ENCODE results near the gene SYNGAP1.

The SYNGAP1 gene

DNA sequence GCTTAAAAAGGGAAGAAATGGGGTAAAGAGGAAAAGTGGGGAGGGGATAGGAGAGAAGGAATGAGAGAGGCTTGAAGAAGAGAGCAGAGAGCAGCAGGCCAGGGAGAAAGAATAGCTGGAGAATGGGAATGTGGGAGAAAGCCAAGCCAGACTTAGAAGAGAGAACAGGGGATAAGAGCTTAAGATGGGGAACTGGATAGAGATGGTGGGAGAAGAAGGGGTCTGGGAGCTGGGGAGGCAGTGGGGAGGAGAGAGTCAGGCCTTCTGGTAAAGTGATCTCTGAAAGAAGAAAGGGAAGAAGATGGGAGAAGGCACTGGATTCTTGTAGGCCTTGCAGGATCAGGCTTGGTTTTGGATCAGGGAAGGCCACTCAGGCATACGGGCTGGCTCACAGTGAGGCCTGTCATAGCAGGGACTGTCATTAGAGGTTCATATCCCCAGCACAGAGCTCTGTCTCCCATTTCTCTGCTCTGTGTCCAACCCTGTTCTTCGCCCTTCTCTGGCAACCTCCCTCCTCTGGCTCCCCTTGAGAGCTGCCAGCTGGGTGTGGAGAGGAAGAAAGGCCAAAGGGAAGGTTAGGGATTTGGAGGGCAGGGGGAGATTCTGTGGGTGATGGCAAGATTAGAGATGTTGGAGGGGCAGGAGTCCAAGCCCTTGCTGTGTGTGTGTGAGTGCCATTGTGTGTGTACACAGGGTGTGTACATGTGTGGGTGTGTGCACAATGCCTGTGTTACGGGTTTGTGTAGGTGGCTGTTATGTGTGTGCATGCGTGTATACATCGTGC is 9.3 kb downstream of the SYNGAP1 start:
- TF ChIP-seq ZBTB7A (IDR thresholded peaks at IDR 0.05; ENCODE audit: low read depth) (no peak), TAF1 (IDR thresholded peaks at IDR 0.05; ENCODE audit: low read depth) (no peak), RAD21 (IDR thresholded peaks at IDR 0.05; ENCODE audit: low read depth) (no peak)

DNA sequence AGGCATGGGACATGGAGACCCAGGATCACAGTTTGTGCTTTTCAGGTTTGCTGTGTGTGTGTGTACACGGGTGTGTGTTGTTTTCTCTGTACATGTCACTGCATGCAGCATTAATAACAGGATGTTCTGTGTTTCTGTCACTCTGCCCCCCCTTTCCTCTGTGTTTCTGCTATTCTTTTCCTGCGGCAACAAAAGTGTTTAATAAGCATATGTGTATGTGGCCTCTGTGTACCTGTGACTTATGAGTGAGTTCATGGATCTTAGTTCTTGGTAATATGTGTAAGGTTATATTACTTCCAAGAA is 9.8 kb downstream of the SYNGAP1 start:
- TF ChIP-seq TCF12 (IDR thresholded peaks at IDR 0.05; ENCODE audit: low read depth) (no peak), RAD21 (IDR thresholded peaks at IDR 0.05; ENCODE audit: low read depth) (no peak), YY1 (IDR thresholded peaks at IDR 0.05; ENCODE audit: low read depth) (no peak), NFIC (IDR thresholded peaks at IDR 0.05) (no peak), TAF1 (IDR thresholded peaks at IDR 0.05; ENCODE audit: low read depth) (no peak), EGR1 (IDR thresholded peaks at IDR 0.05) (no peak), ZBTB7A (IDR thresholded peaks at IDR 0.05; ENCODE audit: low read depth) (no peak), TEAD4 (IDR thresholded peaks at IDR 0.05) (no peak), EP300 (IDR thresholded peaks at IDR 0.05; ENCODE audit: borderline replicate concordance) (no peak), CEBPB (IDR thresholded peaks at IDR 0.05) (no peak), CREB1 (IDR thresholded peaks at IDR 0.05; ENCODE audit: low read depth) (no peak)
- TF ChIP-seq, protein P1, sequence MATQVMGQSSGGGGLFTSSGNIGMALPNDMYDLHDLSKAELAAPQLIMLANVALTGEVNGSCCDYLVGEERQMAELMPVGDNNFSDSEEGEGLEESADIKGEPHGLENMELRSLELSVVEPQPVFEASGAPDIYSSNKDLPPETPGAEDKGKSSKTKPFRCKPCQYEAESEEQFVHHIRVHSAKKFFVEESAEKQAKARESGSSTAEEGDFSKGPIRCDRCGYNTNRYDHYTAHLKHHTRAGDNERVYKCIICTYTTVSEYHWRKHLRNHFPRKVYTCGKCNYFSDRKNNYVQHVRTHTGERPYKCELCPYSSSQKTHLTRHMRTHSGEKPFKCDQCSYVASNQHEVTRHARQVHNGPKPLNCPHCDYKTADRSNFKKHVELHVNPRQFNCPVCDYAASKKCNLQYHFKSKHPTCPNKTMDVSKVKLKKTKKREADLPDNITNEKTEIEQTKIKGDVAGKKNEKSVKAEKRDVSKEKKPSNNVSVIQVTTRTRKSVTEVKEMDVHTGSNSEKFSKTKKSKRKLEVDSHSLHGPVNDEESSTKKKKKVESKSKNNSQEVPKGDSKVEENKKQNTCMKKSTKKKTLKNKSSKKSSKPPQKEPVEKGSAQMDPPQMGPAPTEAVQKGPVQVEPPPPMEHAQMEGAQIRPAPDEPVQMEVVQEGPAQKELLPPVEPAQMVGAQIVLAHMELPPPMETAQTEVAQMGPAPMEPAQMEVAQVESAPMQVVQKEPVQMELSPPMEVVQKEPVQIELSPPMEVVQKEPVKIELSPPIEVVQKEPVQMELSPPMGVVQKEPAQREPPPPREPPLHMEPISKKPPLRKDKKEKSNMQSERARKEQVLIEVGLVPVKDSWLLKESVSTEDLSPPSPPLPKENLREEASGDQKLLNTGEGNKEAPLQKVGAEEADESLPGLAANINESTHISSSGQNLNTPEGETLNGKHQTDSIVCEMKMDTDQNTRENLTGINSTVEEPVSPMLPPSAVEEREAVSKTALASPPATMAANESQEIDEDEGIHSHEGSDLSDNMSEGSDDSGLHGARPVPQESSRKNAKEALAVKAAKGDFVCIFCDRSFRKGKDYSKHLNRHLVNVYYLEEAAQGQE (IDR thresholded peaks at IDR 0.05; ENCODE audit: low read depth), result no peak
- TF ChIP-seq, protein P2, sequence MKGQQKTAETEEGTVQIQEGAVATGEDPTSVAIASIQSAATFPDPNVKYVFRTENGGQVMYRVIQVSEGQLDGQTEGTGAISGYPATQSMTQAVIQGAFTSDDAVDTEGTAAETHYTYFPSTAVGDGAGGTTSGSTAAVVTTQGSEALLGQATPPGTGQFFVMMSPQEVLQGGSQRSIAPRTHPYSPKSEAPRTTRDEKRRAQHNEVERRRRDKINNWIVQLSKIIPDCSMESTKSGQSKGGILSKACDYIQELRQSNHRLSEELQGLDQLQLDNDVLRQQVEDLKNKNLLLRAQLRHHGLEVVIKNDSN (IDR thresholded peaks at IDR 0.05), result no peak

DNA sequence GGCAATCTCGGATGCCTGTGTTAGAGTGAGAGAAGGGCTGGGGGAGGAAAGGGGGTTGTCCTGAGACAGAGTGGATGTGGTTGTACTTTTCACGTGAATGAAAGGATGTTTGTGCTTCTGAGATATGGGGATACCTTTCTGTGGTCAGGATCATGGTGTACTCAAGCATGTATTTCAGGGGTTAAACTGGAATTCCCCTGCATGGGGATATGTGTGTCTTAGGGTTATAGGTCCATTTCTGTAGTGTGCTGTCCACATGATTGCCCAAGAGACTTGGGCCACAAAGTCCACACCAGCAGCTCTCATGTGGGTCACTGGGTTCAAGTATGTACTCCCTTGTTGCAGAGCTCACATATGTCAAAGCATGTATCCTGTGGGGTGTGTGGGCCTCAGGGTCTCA is 10.5 kb downstream of the SYNGAP1 start:
- TF ChIP-seq, protein P1 (IDR thresholded peaks at IDR 0.05; ENCODE audit: low read depth), result no peak
- TF ChIP-seq CEBPB (IDR thresholded peaks at IDR 0.05), result no peak
- TF ChIP-seq CREB1 (IDR thresholded peaks at IDR 0.05; ENCODE audit: low read depth), result no peak
- no peak for TF ChIP-seq TCF12 (IDR thresholded peaks at IDR 0.05; ENCODE audit: low read depth)

- TF ChIP-seq CREB1 (IDR thresholded peaks at IDR 0.05; ENCODE audit: low read depth) (no peak), ZBTB7A (IDR thresholded peaks at IDR 0.05; ENCODE audit: low read depth) (0 out of 2 replicates have a peak, but pooled peaks have one; percentile 48), YY1 (IDR thresholded peaks at IDR 0.05; ENCODE audit: low read depth) (peak; percentile 57; the same call in 1 of the 2 replicates), TCF12 (IDR thresholded peaks at IDR 0.05; ENCODE audit: low read depth) (0 out of 2 replicates have a peak, but pooled peaks have one; percentile 9), NFIC (IDR thresholded peaks at IDR 0.05) (no peak), CEBPB (IDR thresholded peaks at IDR 0.05) (no peak), FOXM1 (IDR thresholded peaks at IDR 0.05; ENCODE audit: borderline replicate concordance, low read depth) (no peak), EP300 (IDR thresholded peaks at IDR 0.05; ENCODE audit: borderline replicate concordance) (no peak), EGR1 (IDR thresholded peaks at IDR 0.05) (0 out of 2 replicates have a peak, but pooled peaks have one; percentile 7), TAF1 (IDR thresholded peaks at IDR 0.05; ENCODE audit: low read depth) (no peak), RAD21 (IDR thresholded peaks at IDR 0.05; ENCODE audit: low read depth) (no peak), TEAD4 (IDR thresholded peaks at IDR 0.05) (no peak)
- TF ChIP-seq, protein P3, sequence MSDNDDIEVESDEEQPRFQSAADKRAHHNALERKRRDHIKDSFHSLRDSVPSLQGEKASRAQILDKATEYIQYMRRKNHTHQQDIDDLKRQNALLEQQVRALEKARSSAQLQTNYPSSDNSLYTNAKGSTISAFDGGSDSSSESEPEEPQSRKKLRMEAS (IDR thresholded peaks at IDR 0.05), result no peak
- TF ChIP-seq, protein P1 (IDR thresholded peaks at IDR 0.05; ENCODE audit: low read depth), result no peak
- TF ChIP-seq, protein P2 (IDR thresholded peaks at IDR 0.05), result no peak
These were observed 11.4 kb downstream of the SYNGAP1 start for GRCh38 chr6:33430991-33431879.
